D341Med (cell line): ENCODE results near the gene AGBL5.
"Not testable (repeated sequence)": the region's sequence is repeated elsewhere in the genome, so short reads cannot be mapped to it uniquely, and the experiment has no call there.

Experiments
- DNase-seq: peaks from one replicate; pipeline ENCODE4 v3.0.0; 2012; ENCODE audit warnings: low spot score

Gene AGBL5

GRCh38 chr2:27051902-27052645, 606 bp downstream of the AGBL5 start:
- no peak for DNase-seq

DNA sequence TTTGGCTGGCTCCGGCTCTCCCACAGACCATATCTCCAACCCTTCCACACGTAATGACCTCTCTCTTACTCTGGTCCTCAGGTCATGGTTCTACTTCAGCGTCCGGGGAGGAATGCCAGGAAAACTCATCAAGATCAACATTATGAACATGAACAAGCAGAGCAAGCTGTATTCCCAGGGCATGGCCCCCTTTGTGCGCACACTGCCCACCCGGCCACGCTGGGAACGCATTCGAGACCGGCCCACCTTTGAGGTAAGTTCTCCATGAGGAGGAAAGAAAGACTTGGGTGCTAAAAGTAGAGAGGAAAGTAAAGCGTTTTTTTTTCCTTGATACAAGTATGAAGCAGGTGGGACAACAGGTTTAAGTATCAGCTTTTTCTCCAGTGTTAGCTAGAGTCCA, 1.9 kb downstream of the AGBL5 start:
- DNase-seq = no peak

- DNase-seq = no peak
These were observed 2.3 kb downstream of the AGBL5 start for GRCh38 chr2:27053776-27054175.

DNA sequence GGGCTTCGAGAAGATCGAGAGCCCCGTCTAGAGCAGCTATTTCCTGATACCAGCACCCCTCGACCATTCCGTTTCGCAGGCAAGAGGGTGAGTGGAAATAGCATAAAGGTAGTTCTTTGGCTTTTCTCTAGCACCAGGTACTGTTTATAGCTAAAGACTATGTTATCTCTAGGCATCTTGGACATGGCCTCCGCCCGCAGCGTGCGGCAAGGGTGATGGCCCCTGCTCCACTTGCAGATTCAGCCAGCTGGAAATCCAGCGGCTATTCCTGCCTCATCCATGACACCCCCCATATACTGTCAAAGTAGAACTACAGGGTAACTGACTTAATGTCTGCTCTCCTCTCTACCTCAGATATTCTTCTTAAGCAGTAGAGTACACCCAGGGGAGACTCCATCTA, 3.3 kb downstream of the AGBL5 start:
- DNase-seq = no peak

DNA sequence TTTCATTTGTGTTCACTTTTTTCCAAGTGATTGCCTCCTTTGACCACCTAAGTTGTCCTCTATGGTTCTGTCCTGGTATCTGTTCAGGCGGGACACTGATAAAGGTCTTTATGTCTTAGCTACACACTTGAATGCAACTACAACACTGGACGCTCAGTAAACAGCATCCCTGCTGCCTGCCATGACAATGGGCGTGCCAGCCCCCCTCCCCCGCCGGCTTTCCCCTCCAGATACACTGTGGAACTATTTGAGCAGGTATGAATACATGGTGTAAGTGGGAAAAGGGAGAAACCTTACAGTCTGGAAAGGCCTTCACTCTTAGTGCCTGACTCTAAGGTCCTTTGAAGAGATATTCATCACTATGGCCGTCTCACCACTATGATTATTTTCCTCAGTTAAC, 5.7 kb downstream of the AGBL5 start:
- DNase-seq = no peak

- DNase-seq = no peak
These were observed 6.7 kb downstream of the AGBL5 start for GRCh38 chr2:27058210-27058609.

GRCh38 chr2:27059141-27059820, 7.8 kb downstream of the AGBL5 start:
- no peak for DNase-seq

GRCh38 chr2:27060323-27060722, 8.9 kb downstream of the AGBL5 start:
- DNase-seq = no peak

DNA sequence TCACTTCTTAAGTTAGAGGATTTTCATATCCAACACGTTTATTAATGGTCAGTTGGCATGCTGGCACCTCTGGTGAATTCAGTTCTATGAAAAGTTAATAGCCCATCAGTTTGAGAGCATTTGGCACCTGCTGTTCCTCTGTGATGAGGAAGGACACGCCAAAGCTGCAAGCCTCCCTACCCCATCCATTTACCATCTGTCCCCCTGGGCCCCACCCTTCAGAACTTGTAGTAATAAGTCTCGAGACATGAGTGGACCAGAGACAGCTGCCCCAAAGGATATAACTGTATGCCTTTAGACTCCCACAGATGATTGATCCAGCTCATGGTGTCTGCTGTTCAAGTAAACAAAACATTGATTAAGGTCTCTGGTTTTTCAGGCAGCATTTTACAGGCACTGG, 13.7 kb downstream of the AGBL5 start:
- DNase-seq = no peak

- DNase-seq = no peak
These were observed 15.9 kb downstream of the AGBL5 start for GRCh38 chr2:27067385-27067784.

- no peak for DNase-seq
These were observed 18.0 kb downstream of the AGBL5 start for GRCh38 chr2:27069436-27069835.

DNA sequence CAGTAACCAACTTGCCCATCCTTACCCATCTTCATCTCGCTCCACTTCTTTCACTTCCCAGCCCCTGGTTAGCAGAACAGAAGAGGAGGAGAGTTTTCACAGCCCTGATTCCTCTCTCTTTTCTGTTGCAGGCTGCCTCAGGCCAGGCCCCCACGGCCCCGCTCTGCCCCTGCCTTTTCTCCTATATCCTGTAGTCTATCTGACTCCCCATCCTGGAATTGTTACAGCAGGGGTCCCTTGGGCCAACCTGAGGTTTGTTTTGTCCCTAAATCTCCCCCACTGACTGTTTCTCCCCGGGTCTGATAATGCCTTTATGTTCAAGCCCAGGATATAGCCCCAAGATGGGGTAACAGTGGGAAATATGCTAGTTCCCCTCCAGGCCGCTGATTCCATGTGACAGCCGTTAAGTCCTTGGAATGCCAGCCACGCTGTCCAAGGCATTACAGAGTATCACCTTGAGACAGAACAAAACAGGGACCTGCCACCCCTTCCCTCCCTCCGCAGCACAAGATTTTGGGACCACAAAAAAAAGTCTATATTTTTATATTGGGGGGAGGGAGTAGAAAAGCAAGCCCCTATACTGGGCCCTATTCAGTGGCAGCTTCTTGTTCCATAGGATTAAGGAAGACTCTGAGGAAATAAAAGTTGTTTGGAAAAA, 18.6 kb downstream of the AGBL5 start:
- DNase-seq = no peak

GRCh38 chr2:27070653-27071276, 19.3 kb downstream of the AGBL5 start:
- DNase-seq = no peak

DNA sequence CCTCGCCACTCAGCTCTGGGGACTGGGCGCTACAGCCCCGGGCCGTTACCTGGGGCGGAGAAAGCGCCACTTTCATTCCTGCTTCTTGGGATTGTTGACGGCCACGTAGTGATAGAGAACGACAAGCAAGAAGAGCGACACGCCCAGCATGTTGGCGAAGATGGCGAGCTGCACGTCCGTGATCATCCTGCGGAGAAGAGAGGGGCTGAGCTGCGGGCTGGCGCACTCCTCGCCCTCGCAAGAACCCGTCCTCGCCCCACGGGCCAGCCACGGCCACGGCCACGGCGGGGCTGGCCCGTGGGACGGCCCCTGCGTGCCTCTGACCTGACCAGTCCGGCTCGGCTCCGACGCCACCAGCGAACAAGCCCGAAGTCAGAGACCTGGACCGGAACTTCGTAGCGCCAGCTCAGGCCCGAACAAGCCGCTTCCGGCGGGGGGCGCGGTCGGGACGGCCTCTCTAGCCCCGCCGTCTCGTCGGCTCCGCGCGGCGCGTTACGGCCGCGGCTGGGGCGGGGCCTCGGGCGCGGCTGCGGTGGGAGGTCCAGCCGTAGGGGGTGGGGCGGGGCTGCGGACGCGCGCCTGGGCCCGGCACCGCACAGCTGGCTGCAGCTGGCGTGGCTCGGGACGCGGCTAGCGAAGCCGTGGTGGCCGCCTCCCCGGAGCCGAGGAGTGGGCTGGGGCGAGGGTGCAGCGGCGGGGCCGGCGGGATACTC, 20.0 kb downstream of the AGBL5 start, which contains the start of gene OST4:
Gene OST4 (minus strand): TSS at position 378 of the 713 bp plus-strand sequence.
- DNase-seq = peak; percentile 97

DNA sequence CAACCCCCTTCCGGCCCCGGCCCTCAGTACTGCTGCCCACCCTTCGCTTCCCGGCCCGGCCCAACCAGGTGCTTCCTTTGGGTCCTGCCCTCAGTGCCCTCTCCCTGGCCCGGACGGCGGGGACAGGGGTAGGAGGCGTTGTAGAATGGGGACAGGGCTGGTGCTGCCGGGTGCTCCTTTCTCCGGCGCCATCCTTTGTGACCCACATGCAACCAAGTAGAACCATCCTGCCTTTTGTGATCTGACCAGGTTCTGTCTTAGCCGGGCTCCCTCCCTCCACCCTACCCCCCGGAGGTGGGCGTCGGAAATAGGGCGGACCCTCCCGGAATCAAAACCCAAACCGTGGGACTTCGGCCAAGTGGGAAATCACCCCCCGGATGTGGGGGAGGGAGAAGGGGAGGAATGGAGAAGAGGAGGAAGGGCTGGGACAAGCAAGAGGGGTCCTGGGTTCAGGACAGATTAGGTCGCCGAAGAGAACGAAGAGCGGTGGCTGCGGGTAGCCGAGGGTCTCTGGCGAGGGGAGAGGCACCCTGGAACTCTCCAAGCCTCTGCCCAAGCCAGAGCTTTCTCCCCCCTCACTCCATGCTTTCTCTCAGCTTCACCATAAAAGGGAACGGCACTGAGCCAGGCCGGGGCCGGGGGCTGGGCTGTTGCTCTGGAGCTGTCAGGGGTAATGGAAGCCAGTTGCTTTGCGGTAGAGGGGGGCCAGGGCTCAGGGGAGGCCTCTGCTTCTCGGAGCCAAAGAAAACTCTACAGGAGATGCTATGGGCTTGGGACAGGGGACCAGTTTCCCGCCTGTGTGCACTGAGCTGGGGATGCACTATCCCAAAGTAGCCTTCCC, 20.7 kb downstream of the AGBL5 start:
- DNase-seq = no peak

DNA sequence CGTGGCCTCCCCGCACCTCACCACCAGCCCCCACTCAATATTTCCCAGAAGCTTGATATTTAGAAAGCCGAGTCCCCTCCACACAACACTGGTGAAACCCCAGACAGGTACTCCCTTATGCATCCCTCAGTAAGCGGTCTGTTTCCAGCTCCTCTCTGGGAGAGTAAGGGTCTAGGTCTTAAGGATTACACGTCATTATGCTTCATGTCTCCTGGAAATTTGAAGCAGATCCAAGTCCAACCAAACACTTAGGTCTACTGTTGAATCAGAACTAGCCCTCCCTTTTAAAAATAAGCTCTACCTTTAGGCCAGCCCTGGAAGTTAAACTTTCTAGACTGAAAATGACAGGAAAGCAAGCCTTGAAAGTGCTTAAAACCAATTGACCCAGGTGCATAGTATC, 21.5 kb downstream of the AGBL5 start:
- no peak for DNase-seq

GRCh38 chr2:27073782-27074181, 22.3 kb downstream of the AGBL5 start:
- no peak for DNase-seq

DNA sequence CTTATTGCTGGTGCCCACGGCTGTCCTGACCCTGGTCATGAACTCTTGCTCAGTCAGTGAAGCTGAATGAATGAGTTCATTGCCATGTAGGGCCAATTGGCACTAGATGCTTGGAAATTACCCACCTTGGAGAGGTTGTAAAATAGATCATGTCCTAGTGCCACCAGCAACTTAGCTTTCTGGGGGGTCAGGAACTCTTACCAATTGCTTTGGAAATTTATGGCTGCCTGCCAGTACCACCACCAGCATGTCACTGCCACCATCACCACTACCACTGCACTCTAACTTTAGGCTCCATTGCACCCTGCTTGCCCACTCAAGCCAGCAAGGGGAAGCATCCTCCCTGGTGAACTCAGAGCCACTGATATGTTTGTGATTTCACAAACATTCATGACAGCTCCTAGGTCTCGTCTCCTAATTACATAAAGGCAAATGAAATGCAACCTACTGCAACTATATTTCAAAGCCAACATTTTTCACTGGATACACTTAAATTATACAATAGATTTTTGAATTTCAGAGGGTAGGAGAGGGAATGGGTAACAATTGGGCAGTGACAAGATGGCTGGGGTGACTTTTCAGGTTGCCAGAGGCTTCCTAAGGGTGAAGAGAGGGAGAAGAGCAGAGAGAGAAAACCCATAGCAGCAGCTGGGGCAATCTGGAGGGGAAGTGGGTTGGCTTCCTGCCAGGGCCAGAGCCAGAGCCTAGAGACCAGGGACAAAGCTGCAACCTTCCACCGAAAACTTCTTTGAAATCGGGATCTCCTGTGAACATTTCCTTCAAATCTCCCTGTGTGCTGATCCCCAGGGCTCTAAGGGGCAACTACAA, 23.5 kb downstream of the AGBL5 start:
- no peak for DNase-seq

DNA sequence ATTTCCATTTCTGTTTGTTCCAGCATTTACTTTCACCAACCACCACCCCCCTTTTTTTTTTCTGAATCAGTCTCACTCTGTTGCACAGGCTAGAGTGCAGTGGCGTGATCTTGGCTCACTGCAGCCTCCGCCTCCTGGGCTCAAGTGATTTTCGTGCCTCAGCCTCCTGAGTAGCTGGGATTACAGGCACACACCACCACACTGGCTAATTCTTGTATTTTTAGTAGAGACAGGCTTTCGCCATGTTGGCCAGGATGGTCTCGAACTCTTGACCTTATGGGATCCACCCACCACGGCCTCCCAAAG, 24.1 kb downstream of the AGBL5 start:
- not testable (repeated sequence) for DNase-seq

DNA sequence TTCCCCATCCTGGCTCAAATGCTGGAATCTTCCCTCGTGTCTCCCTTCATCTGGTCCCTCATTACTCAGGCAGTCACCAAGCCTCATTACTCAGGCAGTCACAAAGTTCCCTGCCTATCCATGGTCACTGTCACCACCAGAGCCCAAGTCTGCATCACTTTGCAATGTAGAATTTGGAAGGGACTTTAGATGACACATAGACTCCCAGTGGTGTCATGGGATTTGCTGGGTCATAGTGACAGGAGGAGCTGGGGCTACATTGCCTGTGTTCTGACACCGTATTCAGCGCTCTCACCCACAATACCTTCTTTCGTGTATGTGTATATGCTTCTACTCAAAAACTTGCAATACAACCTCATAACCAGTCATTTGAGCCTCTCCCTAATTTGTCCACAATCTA, 24.9 kb downstream of the AGBL5 start:
- DNase-seq = no peak
